HL-60 (cell line): Measurements from ENCODE around the gene CCDC88C.

Experiments used
- DNase-seq, 2 experiments: peaks; one replicate each; pipeline ENCODE4 v3.0.0-alpha.2; 2010 to 2020; ENCODE audit warnings: low read depth in 1 of 2, low spot score in 1 of 2
- H3K27ac ChIP-seq: fragments of 250-450 bp; sonication (Bioruptor Pico); replicated peaks from 2 replicates; pipeline ENCODE4 v1.5.1; 2020; ENCODE audit warnings: mild to moderate bottlenecking, moderate library complexity
- H3K27me3 ChIP-seq: fragments of 250-450 bp; sonication (Bioruptor Pico); 2 replicates; pipeline ENCODE4 v1.5.1; 2021; ENCODE audit warnings: mild to moderate bottlenecking, moderate library complexity; ENCODE audit not compliant: insufficient read depth, poor library complexity, severe bottlenecking
- H3K4me3 ChIP-seq: replicated peaks from 2 replicates; pipeline ENCODE4 v1.5.1; 2011; ENCODE audit warnings: mild to moderate bottlenecking, control low read depth, low read length; ENCODE audit not compliant: insufficient read depth
- GABPA ChIP-seq: IDR thresholded peaks from 2 replicates; pipeline ENCODE4 v1.6.1; 2012; ENCODE audit warnings: low read depth
- POLR2AphosphoS5 ChIP-seq: IDR thresholded peaks from 2 replicates; pipeline ENCODE4 v1.6.1; 2012; ENCODE audit warnings: low read depth
- SPI1 ChIP-seq: IDR thresholded peaks from 2 replicates; pipeline ENCODE4 v1.6.1; 2012; ENCODE audit warnings: low read depth, mild to moderate bottlenecking, borderline replicate concordance
- TF ChIP-seq, protein P1 (sequence below): IDR thresholded peaks from one replicate; pipeline ENCODE4 v1.5.1; 2011; ENCODE audit warnings: low read length, control low read depth, inconsistent platforms; ENCODE audit not compliant: insufficient read depth
- TF ChIP-seq, protein P2 (sequence below): IDR thresholded peaks from 2 replicates; pipeline ENCODE4 v1.6.1; 2012; ENCODE audit warnings: low read depth; ENCODE audit not compliant: insufficient replicate concordance

Gene CCDC88C

DNA sequence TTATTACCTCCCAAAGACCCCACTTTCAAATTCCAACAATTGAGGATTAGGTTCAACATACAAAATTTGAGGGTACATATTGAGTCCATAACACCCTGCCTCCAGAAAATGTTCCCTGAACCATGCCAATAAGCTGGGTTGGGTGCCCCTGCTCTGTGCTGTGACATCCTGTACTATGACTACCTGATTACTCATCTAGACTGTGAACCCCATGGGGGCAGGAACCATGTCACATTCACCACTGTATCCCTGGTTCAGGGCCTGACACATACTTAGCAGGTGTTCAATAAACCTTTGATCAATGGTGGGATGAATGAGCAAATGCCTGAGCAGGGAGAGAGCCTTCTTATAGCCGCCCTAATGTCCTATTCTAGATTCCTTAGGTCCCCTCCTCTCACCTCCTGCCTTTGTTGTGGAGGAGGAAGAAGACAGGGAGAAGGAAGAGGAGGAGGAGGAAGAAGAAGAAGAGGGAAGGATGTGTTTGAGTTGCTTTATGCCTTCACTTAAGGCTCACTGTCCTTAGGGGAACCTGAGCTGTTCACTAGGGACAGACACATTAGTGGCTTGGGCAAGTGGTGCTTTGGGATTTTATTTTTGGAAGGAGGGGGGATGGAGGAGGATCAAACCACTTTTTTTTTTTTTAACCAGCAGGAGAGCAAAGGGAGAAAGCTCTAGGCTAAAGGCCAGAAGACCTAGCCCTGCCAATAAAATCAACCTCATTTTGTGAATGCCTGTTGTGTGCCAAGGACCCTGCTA is 194.4 kb downstream of the CCDC88C start:
- H3K27ac ChIP-seq, result no peak overlapping the region
- H3K4me3 ChIP-seq, result no peak overlapping the region
- no peaks in the 10 kb centered on the region for H3K27me3 ChIP-seq
- DNase-seq, result no peak
- TF ChIP-seq, protein P1, sequence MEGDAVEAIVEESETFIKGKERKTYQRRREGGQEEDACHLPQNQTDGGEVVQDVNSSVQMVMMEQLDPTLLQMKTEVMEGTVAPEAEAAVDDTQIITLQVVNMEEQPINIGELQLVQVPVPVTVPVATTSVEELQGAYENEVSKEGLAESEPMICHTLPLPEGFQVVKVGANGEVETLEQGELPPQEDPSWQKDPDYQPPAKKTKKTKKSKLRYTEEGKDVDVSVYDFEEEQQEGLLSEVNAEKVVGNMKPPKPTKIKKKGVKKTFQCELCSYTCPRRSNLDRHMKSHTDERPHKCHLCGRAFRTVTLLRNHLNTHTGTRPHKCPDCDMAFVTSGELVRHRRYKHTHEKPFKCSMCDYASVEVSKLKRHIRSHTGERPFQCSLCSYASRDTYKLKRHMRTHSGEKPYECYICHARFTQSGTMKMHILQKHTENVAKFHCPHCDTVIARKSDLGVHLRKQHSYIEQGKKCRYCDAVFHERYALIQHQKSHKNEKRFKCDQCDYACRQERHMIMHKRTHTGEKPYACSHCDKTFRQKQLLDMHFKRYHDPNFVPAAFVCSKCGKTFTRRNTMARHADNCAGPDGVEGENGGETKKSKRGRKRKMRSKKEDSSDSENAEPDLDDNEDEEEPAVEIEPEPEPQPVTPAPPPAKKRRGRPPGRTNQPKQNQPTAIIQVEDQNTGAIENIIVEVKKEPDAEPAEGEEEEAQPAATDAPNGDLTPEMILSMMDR, result no peak
- TF ChIP-seq SPI1 (no peak), GABPA (no peak), POLR2AphosphoS5 (no peak)
- TF ChIP-seq, protein P2, sequence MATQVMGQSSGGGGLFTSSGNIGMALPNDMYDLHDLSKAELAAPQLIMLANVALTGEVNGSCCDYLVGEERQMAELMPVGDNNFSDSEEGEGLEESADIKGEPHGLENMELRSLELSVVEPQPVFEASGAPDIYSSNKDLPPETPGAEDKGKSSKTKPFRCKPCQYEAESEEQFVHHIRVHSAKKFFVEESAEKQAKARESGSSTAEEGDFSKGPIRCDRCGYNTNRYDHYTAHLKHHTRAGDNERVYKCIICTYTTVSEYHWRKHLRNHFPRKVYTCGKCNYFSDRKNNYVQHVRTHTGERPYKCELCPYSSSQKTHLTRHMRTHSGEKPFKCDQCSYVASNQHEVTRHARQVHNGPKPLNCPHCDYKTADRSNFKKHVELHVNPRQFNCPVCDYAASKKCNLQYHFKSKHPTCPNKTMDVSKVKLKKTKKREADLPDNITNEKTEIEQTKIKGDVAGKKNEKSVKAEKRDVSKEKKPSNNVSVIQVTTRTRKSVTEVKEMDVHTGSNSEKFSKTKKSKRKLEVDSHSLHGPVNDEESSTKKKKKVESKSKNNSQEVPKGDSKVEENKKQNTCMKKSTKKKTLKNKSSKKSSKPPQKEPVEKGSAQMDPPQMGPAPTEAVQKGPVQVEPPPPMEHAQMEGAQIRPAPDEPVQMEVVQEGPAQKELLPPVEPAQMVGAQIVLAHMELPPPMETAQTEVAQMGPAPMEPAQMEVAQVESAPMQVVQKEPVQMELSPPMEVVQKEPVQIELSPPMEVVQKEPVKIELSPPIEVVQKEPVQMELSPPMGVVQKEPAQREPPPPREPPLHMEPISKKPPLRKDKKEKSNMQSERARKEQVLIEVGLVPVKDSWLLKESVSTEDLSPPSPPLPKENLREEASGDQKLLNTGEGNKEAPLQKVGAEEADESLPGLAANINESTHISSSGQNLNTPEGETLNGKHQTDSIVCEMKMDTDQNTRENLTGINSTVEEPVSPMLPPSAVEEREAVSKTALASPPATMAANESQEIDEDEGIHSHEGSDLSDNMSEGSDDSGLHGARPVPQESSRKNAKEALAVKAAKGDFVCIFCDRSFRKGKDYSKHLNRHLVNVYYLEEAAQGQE, result no peak
